GM23248 (cell line): ENCODE results near the gene APBA1. TPM values are rescaled to one million over a fixed set of nuclear protein-coding genes. Genes with fewer than 3 reads are reported as not detected.

Experiments
- DNase-seq: peaks from one replicate; pipeline ENCODE4 v3.0.0-alpha.2; 2015
- H2AFZ ChIP-seq: fragments of 200-600 bp; sonication (generic); 2 replicates; pipeline ENCODE4 v1.6.1; 2016; ENCODE audit warnings: antibody characterized with exemption
- H3F3A ChIP-seq: fragments of 200-600 bp; sonication (generic); 2 replicates; pipeline ENCODE4 v1.6.1; 2016; ENCODE audit warnings: mild to moderate bottlenecking, antibody characterized with exemption, mixed run types; ENCODE audit not compliant: insufficient read depth
- H3K27ac ChIP-seq: fragments of 200-600 bp; sonication (generic); 2 replicates; pipeline ENCODE4 v1.5.1; 2016; ENCODE audit warnings: mild to moderate bottlenecking
- H3K27me3 ChIP-seq: fragments of 200-600 bp; sonication (generic); replicated peaks from 2 replicates; pipeline ENCODE4 v1.6.1; 2016; ENCODE audit warnings: mild to moderate bottlenecking; ENCODE audit not compliant: insufficient read depth
- H3K36me3 ChIP-seq: fragments of 200-600 bp; sonication (generic); 2 replicates; pipeline ENCODE4 v1.6.1; 2016; ENCODE audit warnings: low read depth, mild to moderate bottlenecking
- H3K4me1 ChIP-seq: fragments of 200-600 bp; sonication (generic); 2 replicates; pipeline ENCODE4 v1.6.1; 2016; ENCODE audit warnings: mild to moderate bottlenecking; ENCODE audit not compliant: insufficient read depth
- H3K4me2 ChIP-seq: fragments of 200-600 bp; sonication (generic); one replicate; pipeline ENCODE4 v1.6.1; 2016; ENCODE audit warnings: mild to moderate bottlenecking; ENCODE audit not compliant: unreplicated experiment
- H3K4me3 ChIP-seq: fragments of 200-600 bp; sonication (generic); 2 replicates; pipeline ENCODE4 v1.5.1; 2016; ENCODE audit warnings: mild to moderate bottlenecking
- H3K79me2 ChIP-seq: fragments of 200-600 bp; sonication (generic); 2 replicates; pipeline ENCODE4 v1.6.1; 2016; ENCODE audit warnings: mild to moderate bottlenecking; ENCODE audit not compliant: insufficient read depth
- H3K9ac ChIP-seq: fragments of 200-600 bp; sonication (generic); 2 replicates; pipeline ENCODE4 v1.6.1; 2016; ENCODE audit warnings: mild to moderate bottlenecking
- H3K9me2 ChIP-seq: fragments of 200-600 bp; sonication (generic); 2 replicates; pipeline ENCODE4 v1.6.1; 2016; ENCODE audit warnings: mixed run types, mild to moderate bottlenecking, moderate library complexity; ENCODE audit not compliant: insufficient read depth
- H3K9me3 ChIP-seq: fragments of 200-600 bp; sonication (generic); one replicate; pipeline ENCODE4 v1.6.1; 2017; ENCODE audit warnings: low read depth
- H4K20me1 ChIP-seq: fragments of 200-600 bp; sonication (generic); 2 replicates; pipeline ENCODE4 v1.6.0; 2016; ENCODE audit not compliant: insufficient read depth
- EZH2 ChIP-seq: fragments of 200-600 bp; sonication (generic); IDR thresholded peaks from 2 replicates; pipeline ENCODE4 v1.6.1; 2018; ENCODE audit warnings: antibody characterized with exemption, mild to moderate bottlenecking; ENCODE audit not compliant: insufficient read depth, poor library complexity, severe bottlenecking
- EZH2phosphoT487 ChIP-seq: fragments of 200-600 bp; sonication (generic); IDR thresholded peaks from 2 replicates; pipeline ENCODE4 v1.6.1; 2018; ENCODE audit warnings: antibody characterized with exemption, moderate library complexity, mild to moderate bottlenecking, low read depth; ENCODE audit not compliant: insufficient read depth
- WGBS, 2 experiments: methylation state at CpG; one replicate each; pipeline ENCODE4 v1.1.6; 2015 to 2017; ENCODE audit warnings: low lambda C conversion rate in 2 of 2, low coverage in 1 of 2; ENCODE audit errors: missing lambda C conversion rate in 2 of 2; 5-methylcytosine and 5-hydroxymethylcytosine counted together
- in situ Hi-C: fragments of 300-500 bp; cut with MboI; formaldehyde crosslinking; loops from 2 replicates; pipeline ENCODE4 v1.15.0; 2020
- polyA plus RNA-seq: library from polyadenylated mRNA; unstranded; fragments of >200 nt; fragmentation: Nextera tagmentation; extraction: Ambion mirVana; gene quantifications from 2 replicates; pipeline ENCODE4 v1.2.1, GENCODE V29; 2016
- total RNA-seq: library from RNA; depleted of rRNA; stranded (reverse); fragments of >200 nt; shearing (Covaris generic); gene quantifications from 2 replicates; pipeline ENCODE4 v1.2.3, GENCODE V29; 2014

The APBA1 gene
- total and polyA plus RNA-seq, 2 experiments from 2014 or later: 0.93 to 11.3 TPM

GRCh38 chr9:69617006-69617405, 55.2 kb downstream of the APBA1 start:
- Histone ChIP-seq H3K36me3 (no peaks in the 10 kb centered on the region), H3K27ac (no peak overlapping the region), H2AFZ (no peak overlapping the region), H3K79me2 (no peaks in the 10 kb centered on the region), H3K4me3 (no peak overlapping the region), H3F3A (no peaks in the 10 kb centered on the region), H3K9me2 (no peaks in the 10 kb centered on the region), H3K9me3 (no peaks in the 10 kb centered on the region), H4K20me1 (no peaks in the 10 kb centered on the region), H3K4me2 (no peak overlapping the region), H3K4me1 (no peaks in the 10 kb centered on the region), H3K9ac (no peak overlapping the region), H3K27me3 (no peaks in the 10 kb centered on the region)
- no peak for DNase-seq
- TF ChIP-seq EZH2 (no peak), EZH2phosphoT487 (no peak)
- in situ Hi-C loops: no loop called here

DNA sequence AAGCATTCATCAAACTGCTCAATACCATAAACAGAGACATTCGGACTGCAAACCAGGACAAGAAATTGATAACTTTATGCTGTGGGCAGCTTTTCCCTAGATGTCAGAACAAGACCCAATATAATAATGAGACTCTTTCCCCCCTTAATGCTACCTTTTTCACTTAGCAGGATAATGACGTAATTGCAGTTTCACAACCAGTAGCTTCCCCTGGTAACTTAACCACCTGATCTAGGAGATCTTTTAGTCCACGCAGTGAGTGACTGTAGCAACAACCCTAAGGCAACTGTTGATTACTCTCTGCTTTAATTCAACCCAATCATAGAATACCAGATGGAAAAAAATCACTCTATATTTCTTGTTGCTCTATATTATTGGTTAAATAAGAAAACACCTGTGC, 56.3 kb downstream of the APBA1 start:
- no peak overlapping the region for H3K9ac ChIP-seq
- 93 to 95% methylated on average over 3 of the region's 3 CpGs for WGBS, 2 experiments
- no peak overlapping the region for H3K27ac ChIP-seq
- H3K36me3 ChIP-seq: no peaks in the 10 kb centered on the region
- H3K4me2 ChIP-seq: no peak overlapping the region
- no peaks in the 10 kb centered on the region for H4K20me1 ChIP-seq
- H3F3A ChIP-seq: no peaks in the 10 kb centered on the region
- H3K4me3 ChIP-seq: no peak overlapping the region
- H3K79me2 ChIP-seq: no peaks in the 10 kb centered on the region
- H2AFZ ChIP-seq: no peak overlapping the region
- 0 out of 2 replicates have a peak, but pooled peaks cover under 1% of the 10 kb centered on the region for H3K4me1 ChIP-seq
- H3K27me3 ChIP-seq: no peaks in the 10 kb centered on the region
- H3K9me2 ChIP-seq: no peaks in the 10 kb centered on the region
- no peak for DNase-seq
- in situ Hi-C loops: no loop called here
- TF ChIP-seq EZH2 (no peak), EZH2phosphoT487 (no peak)
- no peaks in the 10 kb centered on the region for H3K9me3 ChIP-seq

GRCh38 chr9:69611221-69611620, 61.0 kb downstream of the APBA1 start:
- Histone ChIP-seq H3K27me3 (no peaks in the 10 kb centered on the region), H3K9ac (no peak overlapping the region), H3K4me3 (no peak overlapping the region), H3K27ac (no peak overlapping the region), H4K20me1 (no peaks in the 10 kb centered on the region), H3K9me2 (no peaks in the 10 kb centered on the region), H3K4me1 (0 out of 2 replicates have a peak, but pooled peaks cover 4% of the 10 kb centered on the region), H3F3A (no peaks in the 10 kb centered on the region), H3K36me3 (no peaks in the 10 kb centered on the region), H2AFZ (no peak overlapping the region), H3K79me2 (no peaks in the 10 kb centered on the region), H3K4me2 (no peak overlapping the region), H3K9me3 (no peaks in the 10 kb centered on the region)
- no peak for DNase-seq
- no peak for TF ChIP-seq EZH2phosphoT487
- TF ChIP-seq EZH2: no peak
- in situ Hi-C loops: no loop called here
- 95 to 98% methylated on average over 3 of the region's 3 CpGs for WGBS, 2 experiments

- no peak overlapping the region for H3K27ac ChIP-seq
- peaks cover 8% of the 10 kb centered on the region; the same call in 1 of the 2 replicates for H3K4me1 ChIP-seq
- no peaks in the 10 kb centered on the region for H3F3A ChIP-seq
- H3K4me2 ChIP-seq: no peak overlapping the region
- H3K79me2 ChIP-seq: no peaks in the 10 kb centered on the region
- H3K27me3 ChIP-seq: no peaks in the 10 kb centered on the region
- in situ Hi-C loops: no loop called here
- no peaks in the 10 kb centered on the region for H3K36me3 ChIP-seq
- H3K9me3 ChIP-seq: no peaks in the 10 kb centered on the region
- H3K9ac ChIP-seq: no peak overlapping the region
- no peaks in the 10 kb centered on the region for H4K20me1 ChIP-seq
- no peak overlapping the region for H3K4me3 ChIP-seq
- no peak overlapping the region for H2AFZ ChIP-seq
- no peaks in the 10 kb centered on the region for H3K9me2 ChIP-seq
- no peak for TF ChIP-seq EZH2phosphoT487
- no peak for TF ChIP-seq EZH2
- DNase-seq: no peak
These were observed 63.0 kb downstream of the APBA1 start for GRCh38 chr9:69609156-69609555.

- H3K36me3 ChIP-seq: no peaks in the 10 kb centered on the region
- no peaks in the 10 kb centered on the region for H3K9me2 ChIP-seq
- 97 to 100% methylated on average over 5 of the region's 5 CpGs for WGBS, 2 experiments
- no peak overlapping the region for H3K27ac ChIP-seq
- H3F3A ChIP-seq: no peaks in the 10 kb centered on the region
- no peak overlapping the region for H2AFZ ChIP-seq
- no peaks in the 10 kb centered on the region for H3K27me3 ChIP-seq
- H3K4me3 ChIP-seq: no peak overlapping the region
- H3K9ac ChIP-seq: no peak overlapping the region
- H3K4me2 ChIP-seq: no peak overlapping the region
- H4K20me1 ChIP-seq: no peaks in the 10 kb centered on the region
- H3K79me2 ChIP-seq: no peaks in the 10 kb centered on the region
- peaks cover 8% of the 10 kb centered on the region; the same call in 1 of the 2 replicates for H3K4me1 ChIP-seq
- no peaks in the 10 kb centered on the region for H3K9me3 ChIP-seq
- TF ChIP-seq EZH2phosphoT487 (no peak), EZH2 (no peak)
- in situ Hi-C loops: no loop called here
- no peak for DNase-seq
These were observed 66.1 kb downstream of the APBA1 start for GRCh38 chr9:69606089-69606488.
